Mucosa of descending colon (tissue), 3 donors: ENCODE results near the gene HNRNPUL1. TPM values are rescaled to one million over a fixed set of nuclear protein-coding genes. Genes with fewer than 3 reads are reported as not detected.

Experiments
- ATAC-seq: fragments of 200-7000 bp; cut with Tn5 transposase; one replicate; pipeline ENCODE4 v1.9.1; 2020; ENCODE audit warnings: mild to moderate bottlenecking, moderate library complexity
- DNase-seq, 3 donors: peaks; one replicate each; pipeline ENCODE4 v3.0.0-alpha.2; 2020
- H3K36me3 ChIP-seq: fragments of 200-600 bp; one replicate; pipeline ENCODE4 v1.8.0; 2021; ENCODE audit warnings: low read depth, mild to moderate bottlenecking
- H3K4me1 ChIP-seq: fragments of 200-600 bp; one replicate; pipeline ENCODE4 v1.8.0; 2021; ENCODE audit warnings: low read depth, mild to moderate bottlenecking
- H3K4me3 ChIP-seq: fragments of 200-600 bp; one replicate; pipeline ENCODE4 v1.8.0; 2021; ENCODE audit warnings: mild to moderate bottlenecking
- H3K9me3 ChIP-seq: fragments of 200-600 bp; one replicate; pipeline ENCODE4 v1.8.0; 2021; ENCODE audit warnings: mild to moderate bottlenecking
- CTCF ChIP-seq: fragments of 200-600 bp; IDR thresholded peaks from one replicate; pipeline ENCODE4 v1.8.0; 2022; ENCODE audit warnings: antibody characterized with exemption, mild to moderate bottlenecking
- intact Hi-C, 2 donors: fragments of 100-400 bp; cut with DNase I in 1 of 2; cut with micrococcal nuclease in 1 of 2; formaldehyde crosslinking; loops; one replicate each; pipeline versions ENCODE4 v1.11.0 to v1.11.1; 2022; cut with DNase I, micrococcal nuclease
- total RNA-seq, 3 donors: library from RNA; stranded (reverse); fragmentation: NEBNext Ultra II Directional in 2 of 3; extraction: Animal tissue kit (Norgen Biotek cat#: 25700) in 2 of 3; gene quantifications; one replicate each; pipeline versions ENCODE4 v1.2.1 to v1.2.4, GENCODE V29; 2021 to 2023
- donor health status: DM: no; HTN: no; CAD: no; lungs with moderate emphysema.
- donor health status: DM: no; HTN: no; CAD: no.
- donor health status: DM: no; HTN: yes; CAD: no.

Gene HNRNPUL1
- total RNA-seq, 3 donors from 2014 or later, result 155 to 234 (median 190) TPM

GRCh38 chr19:41352609-41353465 is 88.7 kb downstream of the HNRNPUL1 start:
- ATAC-seq (peak; percentile 30), DNase-seq (peak; percentile 70 to 87 (median 79))
- Histone ChIP-seq H3K4me1 (peaks cover 20% of the 10 kb centered on the region), H3K9me3 (no peaks in the 10 kb centered on the region), H3K36me3 (no peaks in the 10 kb centered on the region), H3K4me3 (peak overlapping the region; percentile 42)
- intact Hi-C loops, result no loop called here
- TF ChIP-seq CTCF, result peak; percentile 27

DNA sequence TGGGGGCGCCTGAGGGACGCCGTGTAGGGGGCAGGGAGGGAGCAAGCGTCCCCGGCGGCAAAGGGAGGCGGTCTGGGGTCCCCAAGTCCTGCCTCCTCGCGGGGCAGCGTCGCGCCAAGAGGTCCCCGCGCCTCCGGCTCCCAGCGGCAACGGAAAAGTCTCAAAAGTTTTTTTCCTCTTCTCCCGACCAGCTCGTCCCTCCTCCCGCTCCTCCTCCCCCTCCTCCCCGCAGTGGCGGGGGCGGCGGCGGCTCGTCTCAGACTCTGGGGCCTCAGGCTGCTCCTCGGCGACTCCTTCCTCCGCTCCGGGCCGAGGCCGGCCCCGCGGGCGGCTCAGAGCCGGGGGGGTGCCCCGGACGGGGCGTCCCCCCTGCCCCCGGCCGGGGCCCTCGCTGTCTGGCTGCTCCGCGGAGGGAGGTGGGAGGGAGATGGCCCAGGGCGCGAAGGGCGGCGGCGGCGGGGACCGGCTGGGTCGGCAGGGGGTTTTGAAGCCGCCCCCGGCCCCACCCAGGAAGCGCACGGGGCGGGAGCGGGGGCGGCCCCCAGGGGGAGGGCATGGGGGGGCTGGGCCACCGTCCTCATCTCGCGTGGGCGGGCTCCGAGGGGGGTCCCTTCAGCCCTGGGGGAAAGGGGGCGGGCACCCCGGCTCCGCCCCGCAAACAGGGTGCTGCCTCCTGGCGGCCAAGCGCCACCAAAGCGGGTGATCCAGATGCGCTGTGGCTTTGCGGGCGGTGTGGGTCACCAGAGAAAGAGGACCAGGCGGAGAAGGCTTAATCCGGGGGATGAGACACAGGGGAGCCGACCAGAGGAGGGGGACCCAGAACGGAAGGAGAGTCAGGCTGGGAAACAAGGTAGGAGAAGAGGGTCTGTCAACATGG is 89.5 kb downstream of the HNRNPUL1 start, which contains the start of gene TGFB1:
TGFB1 (minus strand) TSS at position 457 of the 877 bp plus-strand sequence. CDS start 878 bp downstream, outside the sequence.
- intact Hi-C loops, result no loop called here
- Histone ChIP-seq H3K4me1 (peaks cover 20% of the 10 kb centered on the region), H3K36me3 (no peaks in the 10 kb centered on the region), H3K4me3 (peak within 1 kb of the TSS; percentile 42), H3K9me3 (no peaks in the 10 kb centered on the region)
- ATAC-seq, result peak; percentile 80
- peak; percentile 84 to 94 (median 90) for DNase-seq
- TF ChIP-seq CTCF, result peak; percentile 89

GRCh38 chr19:41354343-41354953 is 90.3 kb downstream of the HNRNPUL1 start:
- DNase-seq, result peak in 1 of 3 donors; percentile 68
- no peaks in the 10 kb centered on the region for H3K9me3 ChIP-seq
- H3K4me3 ChIP-seq, result no peak overlapping the region
- peaks cover 20% of the 10 kb centered on the region for H3K4me1 ChIP-seq
- ATAC-seq, result no peak
- H3K36me3 ChIP-seq, result no peaks in the 10 kb centered on the region
- no peak for TF ChIP-seq CTCF
- intact Hi-C loops, result no loop called here

GRCh38 chr19:41355035-41355434 is 90.9 kb downstream of the HNRNPUL1 start:
- Histone ChIP-seq H3K4me1 (peaks cover 20% of the 10 kb centered on the region), H3K36me3 (no peaks in the 10 kb centered on the region), H3K9me3 (no peaks in the 10 kb centered on the region), H3K4me3 (no peak overlapping the region)
- intact Hi-C loops, result no loop called here
- TF ChIP-seq CTCF, result no peak
- no peak for DNase-seq
- ATAC-seq, result no peak

GRCh38 chr19:41355802-41356201 is 91.6 kb downstream of the HNRNPUL1 start:
- intact Hi-C loops, result no loop called here
- DNase-seq, result no peak
- peaks cover 12% of the 10 kb centered on the region for H3K4me1 ChIP-seq
- H3K9me3 ChIP-seq, result no peaks in the 10 kb centered on the region
- no peak for ATAC-seq
- TF ChIP-seq CTCF, result no peak
- no peak overlapping the region for H3K4me3 ChIP-seq
- H3K36me3 ChIP-seq, result no peaks in the 10 kb centered on the region
